GM18517 (cell line): ENCODE data around the gene MADCAM1.
"Not testable (repeated sequence)": the region's sequence is repeated elsewhere in the genome, so short reads cannot be mapped to it uniquely, and the experiment has no call there.

Experiments used
- ATAC-seq: cut with Tn5 transposase; IDR thresholded peaks from one replicate; pipeline ENCODE4 v1.9.1; 2021; ENCODE audit warnings: mild to moderate bottlenecking, moderate library complexity; ENCODE audit not compliant: unreplicated experiment

MADCAM1 gene

DNA sequence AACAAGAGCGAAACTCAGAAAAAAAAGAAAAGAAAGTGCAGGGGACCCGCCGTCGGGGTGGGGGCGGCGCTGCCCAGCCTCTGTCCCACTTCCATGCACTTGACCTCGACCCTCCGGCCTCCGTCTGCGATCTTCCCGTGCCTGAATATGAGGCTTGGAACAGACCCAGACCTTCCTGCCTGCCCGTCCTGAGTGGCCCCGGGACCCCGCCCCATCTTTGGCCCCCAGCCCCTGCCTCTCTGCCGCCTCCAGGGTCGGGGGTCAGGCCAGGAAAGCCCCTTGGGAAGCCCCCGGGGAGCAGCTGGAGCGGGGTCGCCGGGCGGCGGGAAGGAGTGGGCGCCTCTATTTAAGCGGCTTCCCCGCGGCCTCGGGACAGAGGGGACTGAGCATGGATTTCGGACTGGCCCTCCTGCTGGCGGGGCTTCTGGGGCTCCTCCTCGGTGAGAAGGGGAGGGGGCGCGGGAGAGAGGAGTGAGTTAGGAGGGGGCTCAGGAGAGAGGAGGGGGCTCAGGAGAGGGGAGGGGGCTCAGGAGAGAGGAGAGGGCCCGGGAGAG is at the start of gene MADCAM1:
MADCAM1 (plus strand) TSS at position 375 of the 554 bp plus-strand sequence; CDS start at position 389, 14 bp downstream.
- ATAC-seq: no peak

DNA sequence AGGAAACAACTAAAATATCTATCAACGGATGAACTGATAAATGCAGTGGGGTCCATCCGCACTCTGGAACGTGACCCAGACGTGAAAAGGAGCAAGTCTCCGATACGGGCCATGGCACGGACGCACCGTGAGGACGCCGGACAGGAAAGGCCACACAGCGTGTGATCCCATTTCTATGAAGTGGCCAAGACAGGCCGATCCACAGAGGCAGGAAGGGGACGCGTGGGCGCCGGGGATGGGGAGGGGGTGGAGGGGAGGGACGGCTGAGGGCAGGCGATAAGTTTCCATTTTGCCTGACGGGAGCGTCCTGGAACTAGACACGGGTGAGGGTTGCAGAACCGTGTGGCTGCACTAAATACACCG is 49.2 kb upstream of the MADCAM1 start:
- ATAC-seq: no peak

DNA sequence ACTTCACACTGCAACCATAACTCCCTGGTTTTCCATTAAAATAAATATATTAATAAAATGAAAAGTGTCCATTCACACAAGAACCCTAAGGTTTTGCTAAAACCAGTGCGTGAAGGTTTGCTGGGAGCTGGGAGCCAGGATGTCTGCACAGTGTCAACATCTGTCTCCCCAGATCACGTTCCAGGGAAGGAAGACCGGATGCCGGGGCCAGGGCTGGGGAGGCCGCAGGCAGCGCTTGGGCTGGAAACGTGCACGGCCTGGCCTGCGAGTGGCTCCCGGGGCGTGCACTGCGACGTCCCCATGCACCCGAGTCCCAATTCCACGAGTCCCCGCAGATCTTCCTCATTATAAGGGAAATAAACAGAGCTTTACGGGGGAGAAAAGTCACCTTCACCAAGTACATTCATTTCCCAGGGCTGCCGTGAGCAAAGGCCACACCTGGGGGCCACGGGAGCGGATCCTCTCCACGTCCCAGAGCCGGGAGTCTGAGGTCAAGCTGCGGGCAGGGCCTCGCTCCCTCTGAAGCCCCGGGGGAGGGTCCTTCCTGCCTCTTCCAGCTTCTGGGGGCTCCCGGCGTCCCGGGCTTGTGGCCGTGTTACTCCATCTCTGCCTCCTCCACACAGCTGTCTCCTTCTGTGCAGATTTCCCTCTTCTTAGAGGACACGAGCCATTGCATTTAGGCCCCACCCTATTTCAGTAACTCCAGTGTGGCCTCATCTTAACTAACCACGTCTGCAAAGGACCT is 48.3 kb upstream of the MADCAM1 start:
- no peak for ATAC-seq

DNA sequence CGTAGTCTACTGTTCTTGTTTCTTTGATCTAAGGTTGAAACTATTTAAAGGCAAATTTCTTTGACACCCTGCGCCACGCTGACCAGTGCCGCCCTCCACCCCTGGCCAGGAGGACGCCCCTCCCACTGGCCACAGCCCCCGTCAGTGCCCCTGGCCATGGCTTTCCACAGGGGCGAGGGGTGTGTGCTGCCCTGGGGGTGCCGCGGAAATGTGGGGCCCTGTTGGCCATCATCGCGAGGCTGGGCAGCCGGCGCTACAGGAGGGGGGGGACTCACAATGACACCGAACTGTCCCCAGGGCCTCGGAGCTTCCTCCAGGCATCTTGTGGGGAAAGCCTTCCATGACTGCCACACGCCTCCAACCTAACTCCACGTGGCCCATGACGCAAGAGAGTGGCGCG is 46.4 kb upstream of the MADCAM1 start:
- no peak for ATAC-seq

DNA sequence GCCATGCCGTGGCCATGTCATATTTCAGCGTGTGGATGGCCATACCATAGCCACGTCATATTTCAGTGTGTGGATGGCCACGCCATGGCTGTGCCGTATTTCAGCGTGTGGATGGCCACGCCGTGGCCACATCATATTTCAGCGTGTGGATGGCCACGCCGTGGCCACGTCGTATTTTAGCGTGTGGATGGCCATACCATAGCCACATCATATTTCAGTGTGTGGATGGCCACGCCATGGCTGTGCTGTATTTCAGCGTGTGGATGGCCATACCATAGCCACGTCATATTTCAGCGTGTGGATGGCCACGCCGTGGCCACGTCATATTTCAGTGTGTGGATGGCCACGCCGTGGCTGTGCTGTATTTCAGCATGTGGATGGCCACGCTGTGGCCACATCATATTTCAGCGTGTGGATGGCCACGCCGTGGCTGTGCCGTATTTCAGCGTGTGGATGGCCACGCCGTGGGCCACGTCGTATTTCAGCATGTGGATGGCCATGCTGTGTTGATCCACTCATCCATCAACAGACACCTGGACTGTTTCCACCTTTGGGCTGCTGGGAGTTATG is 45.3 kb upstream of the MADCAM1 start:
- ATAC-seq: not testable (repeated sequence)

DNA sequence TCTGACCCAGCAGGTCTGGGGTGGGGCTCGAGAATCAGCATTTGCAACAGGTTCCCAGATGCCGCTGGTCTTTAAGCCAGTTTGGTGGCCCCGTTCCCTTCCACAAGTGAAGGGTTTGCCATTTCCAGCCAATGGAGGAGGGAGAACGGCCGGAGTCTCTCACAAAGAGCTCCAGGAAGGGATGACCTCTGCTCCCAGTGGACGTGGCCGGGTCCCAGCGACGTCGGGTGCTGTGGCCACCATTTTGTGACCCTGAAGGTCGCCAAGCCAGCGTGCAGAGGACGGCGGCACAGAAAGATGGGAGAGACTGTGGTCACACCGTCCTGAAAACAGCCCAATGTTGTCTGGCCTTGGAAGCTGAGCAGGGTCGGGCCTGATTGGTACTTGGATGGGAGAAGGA is 43.5 kb upstream of the MADCAM1 start:
- no peak for ATAC-seq

DNA sequence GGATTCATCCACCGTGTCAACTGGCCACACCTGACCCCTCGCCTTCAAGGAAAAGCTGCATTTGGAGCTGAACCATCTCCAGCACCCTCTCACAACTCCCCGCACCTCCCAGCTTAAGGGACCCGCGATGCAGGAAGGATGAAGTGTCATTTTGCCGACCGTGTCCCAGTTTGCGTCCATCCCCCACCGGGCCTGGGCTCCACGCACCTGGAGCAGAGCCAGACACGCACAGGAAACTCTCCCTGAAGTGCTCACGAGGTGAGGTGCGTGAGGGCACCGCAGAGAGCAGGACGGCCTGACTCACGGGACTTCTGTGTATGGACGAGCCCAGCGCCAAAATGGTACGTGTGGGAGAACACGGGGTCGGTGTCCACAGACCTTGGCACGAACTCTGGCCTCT is 42.7 kb upstream of the MADCAM1 start:
- ATAC-seq: no peak

DNA sequence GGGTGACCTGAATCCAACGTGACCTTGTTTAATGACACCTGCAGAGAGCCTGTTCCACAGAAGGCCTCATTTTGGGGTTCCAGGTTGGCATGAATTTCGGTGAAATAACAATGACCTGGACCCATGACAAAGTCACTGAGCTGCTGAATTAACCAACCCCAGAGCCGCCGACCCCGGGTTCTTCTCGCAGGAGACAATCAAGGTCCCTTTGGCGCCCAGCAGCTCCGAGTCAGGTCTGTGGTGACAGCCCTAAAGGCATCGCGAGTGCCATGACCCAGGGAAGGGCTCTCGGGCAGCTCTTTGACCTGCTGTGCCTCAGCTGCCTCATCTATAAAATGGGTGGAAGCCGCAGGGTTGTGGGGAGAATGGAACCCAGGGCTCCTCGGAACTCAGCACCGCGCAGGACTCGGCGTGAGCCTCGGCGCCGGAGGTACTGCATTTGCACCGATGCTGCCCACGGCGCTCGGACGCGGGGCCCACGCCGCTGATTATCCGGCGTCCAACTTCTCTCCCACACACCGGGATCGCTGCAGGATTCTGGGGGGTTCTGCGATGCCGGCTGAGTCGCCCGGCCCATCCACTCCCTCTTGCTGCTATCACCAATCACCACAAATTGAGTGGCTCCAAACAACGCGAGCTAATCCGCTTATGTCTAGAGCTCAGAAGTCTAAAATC is 41.1 kb upstream of the MADCAM1 start:
- ATAC-seq: no peak

DNA sequence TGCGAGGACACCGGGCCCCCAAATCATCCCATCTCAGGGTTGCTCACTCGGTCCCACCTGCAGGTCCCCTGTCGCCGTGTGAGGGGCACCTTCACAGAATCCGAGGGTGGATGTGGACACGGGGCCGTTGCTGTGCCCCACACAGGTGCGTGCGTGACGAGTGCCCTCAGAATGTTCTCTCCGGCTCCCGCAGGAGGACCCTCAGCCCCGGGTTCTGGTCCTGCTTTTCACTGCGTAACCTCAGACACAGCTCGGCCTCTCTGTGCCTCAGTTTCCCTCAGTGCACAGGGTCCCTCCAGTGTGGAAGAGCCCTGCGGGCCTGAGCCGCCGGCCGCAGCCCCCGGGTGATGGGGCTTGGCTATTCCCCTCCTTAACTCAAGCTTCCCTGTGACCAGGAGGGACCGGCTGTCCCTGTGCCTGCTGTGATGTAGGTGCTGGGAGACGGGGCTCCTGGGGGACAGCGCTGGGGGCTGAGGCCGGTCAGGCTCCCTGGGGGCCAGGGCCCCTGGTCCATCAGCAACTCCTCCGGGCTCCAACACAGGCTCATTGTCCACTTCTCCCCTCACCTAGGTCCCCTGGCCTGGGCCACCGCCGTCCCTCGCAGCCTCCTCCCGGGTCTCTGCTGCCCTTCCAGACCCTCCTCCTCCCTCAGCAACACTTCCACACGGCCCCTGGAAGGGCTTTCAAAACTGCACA is 40.3 kb upstream of the MADCAM1 start:
- no peak for ATAC-seq

DNA sequence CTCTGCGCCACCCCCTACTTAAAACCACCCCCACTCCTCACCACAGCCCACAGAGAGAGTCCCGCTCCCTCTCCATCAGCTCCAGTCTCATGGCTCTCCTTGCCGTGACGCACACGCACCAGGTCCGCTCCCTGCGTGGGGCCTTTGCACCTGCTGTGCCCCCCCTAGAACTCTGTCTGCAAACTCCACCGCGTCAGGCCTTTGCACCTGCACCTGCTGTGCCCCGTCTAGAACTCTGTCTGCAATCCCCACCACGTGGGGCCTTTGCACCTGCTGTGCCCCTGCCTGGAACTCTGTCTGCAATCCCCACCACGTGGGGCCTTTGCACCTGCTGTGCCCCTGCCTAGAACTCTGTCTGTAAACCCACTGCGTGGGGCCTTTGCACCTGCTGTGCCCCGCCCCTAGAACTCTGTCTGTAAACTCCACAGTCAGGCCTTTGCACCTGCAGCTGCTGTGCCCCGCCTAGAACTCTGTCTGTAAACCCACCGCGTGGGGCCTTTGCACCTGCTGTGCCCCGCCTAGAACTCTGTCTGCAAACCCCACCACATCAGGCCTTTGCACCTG is 39.7 kb upstream of the MADCAM1 start:
- ATAC-seq: no peak

DNA sequence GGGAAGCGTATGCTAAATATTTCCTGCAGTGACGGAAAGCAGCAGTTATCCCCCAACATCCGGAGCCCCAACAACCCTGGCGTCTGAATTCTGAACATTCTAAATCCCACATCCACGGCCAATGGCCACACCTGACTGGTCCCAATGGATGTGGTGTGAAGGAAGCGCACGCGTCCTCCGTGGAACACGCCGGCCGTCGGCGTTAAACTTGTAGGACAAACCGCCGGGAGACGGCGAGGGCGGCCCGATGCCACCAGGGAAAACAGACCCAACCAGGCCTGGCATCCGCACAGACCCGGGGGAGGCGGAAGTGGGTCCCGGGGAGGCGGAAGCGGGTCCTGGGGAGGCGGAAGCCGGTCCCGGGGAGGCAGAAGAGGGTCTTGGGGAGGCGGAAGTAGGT is 38.6 kb upstream of the MADCAM1 start:
- ATAC-seq: no peak

DNA sequence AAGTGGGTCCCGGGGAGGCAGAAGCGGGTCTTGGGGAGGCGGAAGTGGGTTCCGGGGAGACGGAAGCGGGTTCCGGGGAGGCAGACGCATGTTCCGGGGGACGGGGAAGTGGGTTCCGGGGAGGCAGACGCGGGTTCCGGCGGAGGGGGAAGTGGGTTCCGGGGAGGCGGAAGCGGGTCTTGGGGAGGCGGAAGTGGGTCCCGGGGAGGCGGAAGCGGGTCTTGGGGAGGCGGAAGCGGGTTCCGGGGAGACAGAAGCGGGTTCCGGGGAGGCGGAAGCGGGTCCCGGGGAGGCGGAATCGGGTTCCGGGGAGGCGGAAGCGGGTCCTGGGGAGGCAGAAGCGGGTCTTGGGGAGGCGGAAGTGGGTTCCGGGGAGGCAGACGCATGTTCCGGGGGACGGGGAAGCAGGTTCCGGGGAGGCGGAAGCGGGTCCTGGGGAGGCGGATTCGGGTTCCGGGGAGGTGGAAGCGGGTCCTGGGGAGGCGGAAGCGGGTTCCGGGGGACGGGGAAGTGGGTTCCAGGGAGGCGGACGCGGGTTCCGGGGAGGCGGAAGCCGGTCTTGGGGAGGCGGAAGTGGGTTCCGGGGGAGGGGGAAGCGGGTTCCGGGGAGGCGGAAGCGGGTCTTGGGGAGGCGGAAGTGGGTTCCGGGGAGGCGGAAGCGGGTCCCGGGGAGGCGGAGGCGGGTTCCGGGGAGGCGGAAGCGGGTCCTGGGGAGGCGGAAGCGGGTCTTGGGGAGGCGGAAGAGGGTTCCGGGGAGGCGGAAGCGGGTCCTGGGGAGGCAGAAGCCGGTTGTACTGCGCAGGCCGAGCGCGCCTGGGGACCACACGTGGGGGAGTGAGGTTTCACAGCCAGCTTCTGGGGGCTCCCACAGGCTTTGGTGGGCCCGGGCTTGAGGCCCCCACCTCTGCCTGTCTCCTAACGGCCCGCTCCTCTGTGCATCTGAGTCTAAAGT is 37.9 kb upstream of the MADCAM1 start:
- ATAC-seq: no peak

DNA sequence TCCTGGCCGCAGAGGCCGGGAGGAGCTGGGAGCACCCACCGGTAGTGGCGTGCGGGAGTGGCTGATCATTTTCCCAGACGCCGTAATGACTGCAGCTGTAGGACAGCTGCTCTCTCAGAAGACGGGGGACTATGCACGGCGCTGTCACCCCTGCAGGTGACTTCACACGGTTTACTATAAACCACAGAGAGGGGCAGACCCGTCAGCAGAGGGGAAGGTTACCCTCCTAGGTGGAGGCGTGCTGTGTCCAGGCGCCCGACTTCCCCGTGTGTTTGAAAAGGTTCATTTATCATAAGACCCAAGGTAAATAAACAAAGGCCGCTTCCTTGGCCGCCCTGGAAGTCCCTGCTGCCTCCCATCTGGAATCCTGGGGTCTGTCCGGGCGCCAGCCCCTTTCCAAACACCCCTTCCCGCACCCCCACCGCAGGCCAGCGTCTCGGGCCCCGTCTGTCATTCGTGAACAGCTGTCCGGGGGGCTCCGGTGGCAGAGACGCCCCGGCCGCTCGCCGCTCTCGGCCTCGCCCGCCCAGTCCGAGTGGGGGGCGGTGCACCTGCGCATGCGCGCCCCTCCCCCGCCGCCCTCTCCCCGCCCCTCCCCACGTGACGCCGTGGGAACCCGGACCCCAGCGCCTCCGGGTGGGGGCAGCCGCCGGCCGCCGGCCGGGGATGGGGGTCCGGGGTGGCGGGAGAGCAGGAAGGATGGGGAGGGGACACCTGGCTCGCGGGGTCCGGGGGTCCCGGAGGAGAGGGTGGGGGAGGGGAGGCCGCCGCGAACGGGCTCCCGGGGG is 36.4 kb upstream of the MADCAM1 start:
- no peak for ATAC-seq

DNA sequence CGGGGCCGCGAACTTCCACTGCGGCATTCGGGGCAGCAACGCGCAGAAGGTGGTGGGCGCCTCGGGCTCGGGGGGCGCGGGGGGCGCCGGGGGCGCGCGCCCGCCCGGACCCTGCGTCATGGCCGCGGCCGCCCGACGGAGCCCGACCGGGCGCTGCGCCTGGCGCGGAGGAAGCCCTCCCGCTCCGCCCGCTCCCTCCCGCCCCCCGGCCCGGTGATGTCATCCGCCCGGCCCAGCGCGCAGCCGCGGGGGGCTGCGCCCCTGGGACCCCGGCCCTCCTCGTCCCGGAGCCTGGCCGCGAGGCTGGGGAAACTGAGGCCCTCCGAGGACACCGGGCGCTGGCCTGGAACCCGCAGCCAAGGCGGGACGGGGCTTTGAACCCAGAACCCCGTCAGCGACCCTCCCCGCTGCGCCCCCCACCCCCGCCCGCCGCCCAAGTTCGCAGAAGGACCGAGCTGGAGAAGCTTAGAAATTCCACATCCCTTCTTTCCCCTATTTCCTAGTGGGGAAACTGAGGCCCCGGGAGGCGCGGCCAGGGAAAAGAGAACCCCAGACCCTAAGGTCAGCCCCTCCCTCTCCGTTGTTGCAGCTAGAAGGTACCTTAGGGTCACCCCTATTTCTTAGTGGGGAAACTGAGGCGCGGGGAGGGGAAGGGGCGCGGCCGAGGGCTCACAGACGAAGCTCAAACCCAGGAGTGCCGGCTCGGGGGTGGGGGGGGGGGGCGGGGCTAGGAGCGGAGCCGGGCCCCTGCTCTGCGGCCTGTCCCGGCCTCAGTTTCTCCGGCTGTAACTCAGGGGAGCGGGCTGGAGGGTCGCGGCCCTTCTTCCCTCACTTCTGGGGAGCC is 35.2 kb upstream of the MADCAM1 start, which contains the start of gene SHC2:
SHC2 (minus strand) TSS at position 157 of the 844 bp plus-strand sequence; CDS start at position 120, 37 bp downstream.
- ATAC-seq: no peak

DNA sequence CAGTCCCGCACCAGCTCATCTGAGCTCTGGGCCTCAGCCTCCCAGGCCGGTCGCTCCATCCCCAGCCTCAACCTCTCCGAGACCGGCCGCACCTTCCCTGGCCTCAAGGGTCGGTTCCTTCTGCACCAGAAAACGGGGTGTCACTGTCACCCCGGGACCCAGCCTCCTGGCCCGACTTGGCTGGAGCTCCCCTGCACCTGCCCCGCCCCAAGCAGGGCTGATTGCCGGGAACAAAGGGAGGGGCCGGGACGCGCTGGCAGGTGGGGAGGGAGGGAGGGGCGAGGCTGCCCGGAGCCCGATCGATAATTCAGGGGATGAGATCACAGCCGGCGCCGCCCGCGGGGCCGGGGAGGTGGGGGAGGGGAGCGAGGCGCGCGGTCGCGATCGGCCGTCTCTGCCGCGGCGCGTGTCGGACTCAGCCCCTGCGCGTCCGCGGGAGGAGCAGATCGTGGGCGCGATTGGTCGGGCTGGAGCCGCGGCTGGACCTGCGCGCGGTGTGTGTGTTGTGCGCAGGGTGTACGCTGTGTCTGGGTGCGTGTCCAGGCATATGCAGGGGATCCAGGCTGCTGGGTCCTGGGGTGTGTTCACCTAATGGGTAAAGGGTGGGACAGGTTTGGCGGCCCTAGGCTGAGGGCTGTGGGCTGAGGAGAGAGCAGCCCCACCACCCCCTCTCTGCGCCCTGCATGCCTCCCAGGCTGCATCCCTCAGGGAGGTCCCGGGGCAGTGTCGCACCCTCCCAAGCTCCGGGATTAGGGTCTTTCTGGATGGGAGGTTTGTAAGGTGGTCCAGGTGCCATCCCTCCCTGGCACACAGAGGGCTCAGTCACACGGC is 34.4 kb upstream of the MADCAM1 start:
- no peak for ATAC-seq

DNA sequence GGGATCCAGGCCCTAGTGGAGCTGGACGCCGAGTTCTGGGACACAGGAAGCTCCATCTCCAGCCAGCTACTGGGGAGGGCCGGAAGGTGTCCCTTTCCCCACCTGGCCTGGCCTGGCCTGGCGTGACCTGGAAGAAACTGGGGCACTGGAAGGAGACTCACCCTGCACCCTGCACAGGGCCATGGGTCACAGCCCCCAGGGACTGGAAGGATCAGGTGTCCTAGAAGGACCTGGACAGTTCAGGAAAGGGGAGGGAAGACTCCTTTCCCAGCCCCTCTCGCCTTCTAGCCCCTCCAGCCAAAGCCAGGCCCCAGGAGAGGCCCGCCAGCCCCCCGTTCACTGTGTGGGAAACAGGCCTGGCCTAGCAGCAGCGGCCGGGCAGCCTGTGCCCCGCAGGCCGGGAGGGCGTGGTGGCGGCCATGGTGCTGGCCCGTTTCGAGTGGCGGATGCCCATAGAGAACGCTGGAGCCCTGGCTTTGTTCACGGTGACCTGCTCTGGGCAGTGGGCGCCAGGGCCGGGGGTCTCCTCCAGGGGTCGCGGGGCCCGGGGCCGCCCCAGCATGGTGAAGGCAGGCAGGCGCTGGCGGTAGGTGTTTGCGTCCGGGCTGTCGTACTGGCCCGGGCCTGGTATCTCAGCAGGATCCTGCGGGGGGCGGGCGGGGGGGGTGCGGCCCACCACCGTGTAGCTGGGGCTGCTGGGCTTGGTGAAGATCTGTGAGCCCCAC is 32.6 kb upstream of the MADCAM1 start:
- ATAC-seq: no peak

DNA sequence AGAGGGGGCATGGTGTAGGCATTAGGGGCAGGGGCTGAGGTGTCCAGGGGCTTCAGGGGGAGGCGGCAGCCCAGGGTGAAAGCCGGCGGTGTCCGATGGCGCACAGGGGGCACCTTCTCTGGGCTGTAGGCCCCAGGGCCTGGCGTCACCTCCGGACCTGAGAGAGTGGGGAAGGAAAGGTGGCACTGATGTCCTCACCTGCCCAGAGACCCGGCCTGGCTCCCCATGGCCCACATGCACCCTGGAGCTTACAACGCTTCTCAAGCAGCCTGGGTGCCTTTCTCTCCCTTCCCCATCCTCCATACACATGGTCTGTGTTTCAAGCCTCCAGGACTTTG is 32.1 kb upstream of the MADCAM1 start:
- no peak for ATAC-seq
